AG20443 (cell line): ENCODE measurements around the gene SRPK2.
"Not testable (repeated sequence)": the region's sequence is repeated elsewhere in the genome, so short reads cannot be mapped to it uniquely, and the experiment has no call there.

ENCODE experiments used
- DNase-seq: peaks from one replicate; pipeline ENCODE4 v3.0.0; 2012; ENCODE audit warnings: low spot score, mixed read lengths

The SRPK2 gene

GRCh38 chr7:105376908-105377533, 11.7 kb downstream of the SRPK2 start:
- no peak for DNase-seq

- no peak for DNase-seq
Observed at GRCh38 chr7:105369944-105370343, 18.8 kb downstream of the SRPK2 start.

- no peak for DNase-seq
Observed at GRCh38 chr7:105367458-105367857, 21.3 kb downstream of the SRPK2 start.

- no peak for DNase-seq
Observed at GRCh38 chr7:105365541-105366534, 22.9 kb downstream of the SRPK2 start.

GRCh38 chr7:105364684-105365083, 24.0 kb downstream of the SRPK2 start:
- DNase-seq: no peak

GRCh38 chr7:105363657-105364056, 25.1 kb downstream of the SRPK2 start:
- DNase-seq: not testable (repeated sequence)

GRCh38 chr7:105362685-105363084, 26.0 kb downstream of the SRPK2 start:
- not testable (repeated sequence) for DNase-seq

- not testable (repeated sequence) for DNase-seq
Observed at GRCh38 chr7:105361995-105362394, 26.7 kb downstream of the SRPK2 start.

GRCh38 chr7:105360149-105360548, 28.6 kb downstream of the SRPK2 start:
- DNase-seq: not testable (repeated sequence)

- DNase-seq: no peak
Observed at GRCh38 chr7:105355701-105356100, 33.0 kb downstream of the SRPK2 start.

- no peak for DNase-seq
Observed at GRCh38 chr7:105354383-105354782, 34.3 kb downstream of the SRPK2 start.

- peak; percentile 26 for DNase-seq
Observed at GRCh38 chr7:105353752-105354328, 34.9 kb downstream of the SRPK2 start.

GRCh38 chr7:105352901-105353668, 35.6 kb downstream of the SRPK2 start:
- DNase-seq: no peak

- peak; percentile 74 for DNase-seq
Observed at GRCh38 chr7:105352018-105352612, 36.6 kb downstream of the SRPK2 start.

GRCh38 chr7:105350906-105351305, 37.8 kb downstream of the SRPK2 start:
- DNase-seq: no peak

GRCh38 chr7:105348177-105348576, 40.5 kb downstream of the SRPK2 start:
- DNase-seq: not testable (repeated sequence)

GRCh38 chr7:105346593-105347322, 42.0 kb downstream of the SRPK2 start:
- DNase-seq: no peak

- DNase-seq: no peak
Observed at GRCh38 chr7:105346138-105346537, 42.6 kb downstream of the SRPK2 start.

GRCh38 chr7:105345725-105346124, 43.0 kb downstream of the SRPK2 start:
- DNase-seq: no peak

GRCh38 chr7:105345003-105345402, 43.7 kb downstream of the SRPK2 start:
- no peak for DNase-seq
